Measurements from ENCODE around the gene NES.
"Not testable (repeated sequence)": the region's sequence is repeated elsewhere in the genome, so short reads cannot be mapped to it uniquely, and the experiment has no call there.

NES gene

DNA sequence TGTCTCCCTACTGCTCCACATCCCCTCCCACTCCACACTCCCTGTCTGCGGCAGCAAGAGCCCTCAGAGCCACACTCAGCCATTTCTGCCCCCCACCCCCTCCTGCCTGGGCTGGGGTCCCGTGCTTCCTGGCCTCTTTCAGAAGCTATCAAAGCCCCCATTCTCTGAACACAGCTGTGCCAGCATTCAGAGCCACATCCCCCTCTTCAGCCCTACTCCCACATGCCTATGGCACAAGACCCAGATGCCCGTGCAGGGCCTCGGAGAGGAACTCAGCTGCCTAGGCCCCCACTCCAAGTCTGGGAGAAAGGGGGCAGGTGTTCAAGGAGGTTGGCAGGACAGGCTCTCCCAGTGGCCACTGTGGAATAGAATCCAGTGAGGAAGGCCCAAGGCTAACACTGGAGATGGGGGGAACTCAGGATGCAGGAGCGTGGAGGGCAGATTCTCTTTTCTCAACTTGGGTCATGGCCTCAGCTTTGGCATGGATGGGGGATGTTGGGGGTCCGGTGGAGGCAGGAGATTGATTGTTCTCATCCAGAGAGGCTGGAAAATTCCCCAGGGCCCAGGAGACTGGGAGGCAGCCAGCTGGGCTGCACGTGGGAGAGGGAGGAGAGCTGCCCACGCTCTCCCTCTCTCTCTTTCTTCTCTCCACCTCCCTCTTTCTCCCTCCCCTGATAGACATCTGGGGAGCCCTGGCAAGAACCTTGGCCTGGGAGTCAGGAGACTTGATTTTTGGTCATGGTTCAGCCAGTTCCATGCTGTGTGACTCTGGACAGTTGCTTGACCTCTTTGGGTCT lies 38.8 kb downstream of the NES start:
- Histone ChIP-seq H3K27me3 (replicated peaks; ENCODE audit: control insufficient read depth, insufficient read depth, low read length, poor library complexity, severe bottlenecking) (peaks cover 50% of the 10 kb centered on the region), H3K4me3 (ENCODE audit: insufficient read depth, low read depth, low read length, poor library complexity, severe bottlenecking) (no peak overlapping the region), H3K4me1 (ENCODE audit: control insufficient read depth, insufficient read depth, low read length, poor library complexity, severe bottlenecking) (peaks cover 19% of the 10 kb centered on the region)

DNA sequence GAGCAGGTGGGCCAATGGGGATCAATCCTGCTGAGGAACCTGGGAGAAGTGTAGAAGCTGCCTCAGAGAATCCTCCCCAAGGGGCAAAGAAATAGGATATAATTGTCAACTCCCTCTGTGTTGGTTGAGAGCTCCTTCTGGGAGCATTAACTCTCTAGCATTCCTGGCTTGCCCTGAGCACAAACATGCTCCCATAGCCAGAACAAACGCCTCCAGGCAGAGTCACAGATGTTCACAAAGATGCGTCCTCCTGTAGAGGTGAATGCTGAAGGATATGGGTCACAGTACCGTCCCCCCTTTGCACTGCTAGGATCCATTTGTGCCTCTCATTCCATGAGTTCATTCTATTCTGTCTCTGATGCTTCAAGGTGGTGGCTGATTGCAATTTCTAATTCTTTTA lies 44.9 kb downstream of the NES start:
- H3K27ac ChIP-seq (ENCODE audit: insufficient read depth, low read length, poor library complexity, severe bottlenecking): no peak overlapping the region
- peaks cover 7% of the 10 kb centered on the region for H3K27me3 ChIP-seq (replicated peaks; ENCODE audit: control insufficient read depth, insufficient read depth, low read length, poor library complexity, severe bottlenecking)
- no peaks in the 10 kb centered on the region for H3K36me3 ChIP-seq (ENCODE audit: control insufficient read depth, insufficient read depth, low read length)
- no peak for DNase-seq
- no peaks in the 10 kb centered on the region for H3K4me1 ChIP-seq (ENCODE audit: control insufficient read depth, insufficient read depth, low read length, poor library complexity, severe bottlenecking)
- H3K9me3 ChIP-seq (ENCODE audit: control insufficient read depth, low read length): no peaks in the 10 kb centered on the region
- no peak overlapping the region for H3K4me3 ChIP-seq (ENCODE audit: insufficient read depth, low read depth, low read length, poor library complexity, severe bottlenecking)

More for the DNA sequence above, 38.8 kb downstream of the NES start:
- Histone ChIP-seq H3K36me3 (ENCODE audit: control insufficient read depth, insufficient read depth, low read length) (no peaks in the 10 kb centered on the region), H3K27ac (ENCODE audit: insufficient read depth, low read length, poor library complexity, severe bottlenecking) (no peak overlapping the region), H3K9me3 (ENCODE audit: control insufficient read depth, low read length) (no peaks in the 10 kb centered on the region)
- DNase-seq: no peak

DNA sequence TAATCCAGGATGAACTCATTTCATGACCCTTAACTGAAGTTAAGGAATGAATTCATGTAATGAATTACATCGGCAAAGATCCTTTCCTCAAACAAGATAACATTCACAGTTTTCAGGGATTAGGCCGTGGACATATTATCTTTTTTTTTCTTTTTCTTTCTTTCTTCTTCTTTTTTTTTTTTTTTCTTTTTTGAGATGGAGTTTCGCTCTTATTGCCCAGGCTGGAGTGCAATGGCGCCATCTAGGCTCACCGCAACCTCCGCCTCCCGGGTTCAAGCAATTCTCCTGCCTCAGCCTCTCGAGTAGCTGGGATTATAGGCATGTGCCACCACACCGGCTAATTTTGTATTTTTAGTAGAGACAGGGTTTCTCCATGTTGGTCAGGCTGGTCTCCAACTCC lies 46.1 kb downstream of the NES start:
- DNase-seq; H3K9me3 ChIP-seq (ENCODE audit: control insufficient read depth, low read length); H3K27ac ChIP-seq (ENCODE audit: insufficient read depth, low read length, poor library complexity, severe bottlenecking); H3K4me3 ChIP-seq (ENCODE audit: insufficient read depth, low read depth, low read length, poor library complexity, severe bottlenecking); H3K4me1 ChIP-seq (ENCODE audit: control insufficient read depth, insufficient read depth, low read length, poor library complexity, severe bottlenecking); H3K36me3 ChIP-seq (ENCODE audit: control insufficient read depth, insufficient read depth, low read length): not testable (repeated sequence)
- H3K27me3 ChIP-seq (replicated peaks; ENCODE audit: control insufficient read depth, insufficient read depth, low read length, poor library complexity, severe bottlenecking): peaks cover 12% of the 10 kb centered on the region

DNA sequence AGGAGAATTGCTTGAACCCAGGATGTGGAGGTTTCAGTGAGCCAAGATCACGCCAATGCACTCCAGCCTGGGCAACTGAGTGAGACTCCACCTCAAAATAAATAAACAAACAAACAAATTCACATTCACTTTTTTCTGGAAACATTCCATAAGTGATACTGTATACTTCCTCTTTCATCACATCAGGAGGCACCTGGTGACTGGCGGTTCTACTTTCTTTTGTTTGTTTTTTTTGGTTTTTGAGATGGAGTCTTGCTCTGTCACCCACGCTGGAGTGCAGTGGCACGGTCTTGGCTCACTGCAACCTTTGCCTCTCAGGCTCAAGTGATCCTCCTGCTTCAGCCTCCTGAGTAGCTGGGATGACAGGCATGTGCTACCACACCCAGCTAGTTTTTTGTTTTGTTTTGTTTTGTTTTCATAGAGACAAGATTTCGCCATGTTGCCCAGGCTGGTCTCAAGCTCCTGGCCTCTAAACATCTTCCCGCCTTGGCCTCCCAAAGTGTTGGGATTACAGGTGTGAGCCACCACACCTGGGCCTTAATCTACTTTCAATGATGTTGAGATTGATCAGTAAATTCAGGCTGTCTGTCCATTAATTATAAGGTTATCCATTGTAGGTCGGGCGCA lies 47.3 kb downstream of the NES start:
- Histone ChIP-seq H3K4me1 (ENCODE audit: control insufficient read depth, insufficient read depth, low read length, poor library complexity, severe bottlenecking) (peaks cover 11% of the 10 kb centered on the region), H3K27me3 (replicated peaks; ENCODE audit: control insufficient read depth, insufficient read depth, low read length, poor library complexity, severe bottlenecking) (peaks cover 18% of the 10 kb centered on the region), H3K4me3 (ENCODE audit: insufficient read depth, low read depth, low read length, poor library complexity, severe bottlenecking) (no peak overlapping the region), H3K9me3 (ENCODE audit: control insufficient read depth, low read length) (no peaks in the 10 kb centered on the region), H3K27ac (ENCODE audit: insufficient read depth, low read length, poor library complexity, severe bottlenecking) (no peak overlapping the region), H3K36me3 (ENCODE audit: control insufficient read depth, insufficient read depth, low read length) (no peaks in the 10 kb centered on the region)
- DNase-seq: no peak

DNA sequence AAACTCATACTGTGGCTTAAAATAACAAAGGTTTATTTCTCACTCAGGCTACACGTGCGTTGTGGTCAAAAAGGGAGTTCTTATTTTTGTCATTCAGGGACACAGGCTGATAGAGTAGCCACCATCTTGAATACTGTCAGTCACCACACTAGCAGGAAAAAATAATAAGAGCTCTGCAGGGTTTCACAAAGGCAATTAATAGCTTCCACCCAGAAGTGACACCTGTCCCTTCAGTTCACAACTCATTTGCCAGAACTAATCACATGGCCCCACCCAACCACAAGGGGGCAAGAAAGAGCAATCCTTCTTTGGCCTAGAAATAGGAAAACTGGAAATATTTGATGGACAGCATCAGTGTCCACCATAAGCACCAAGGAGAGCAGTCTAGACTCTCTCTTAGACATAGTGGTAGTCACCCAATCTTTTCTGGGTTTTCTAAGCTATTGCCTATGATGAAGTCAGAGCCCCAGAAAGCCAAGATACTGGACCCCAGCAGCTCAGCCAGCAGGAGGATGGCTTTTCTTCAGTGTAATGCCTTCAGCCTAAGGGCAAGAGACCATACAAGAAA lies 49.8 kb downstream of the NES start:
- Histone ChIP-seq H3K27ac (ENCODE audit: insufficient read depth, low read length, poor library complexity, severe bottlenecking) (no peak overlapping the region), H3K27me3 (replicated peaks; ENCODE audit: control insufficient read depth, insufficient read depth, low read length, poor library complexity, severe bottlenecking) (peaks cover 36% of the 10 kb centered on the region), H3K9me3 (ENCODE audit: control insufficient read depth, low read length) (no peaks in the 10 kb centered on the region), H3K36me3 (ENCODE audit: control insufficient read depth, insufficient read depth, low read length) (no peaks in the 10 kb centered on the region), H3K4me3 (ENCODE audit: insufficient read depth, low read depth, low read length, poor library complexity, severe bottlenecking) (no peak overlapping the region), H3K4me1 (ENCODE audit: control insufficient read depth, insufficient read depth, low read length, poor library complexity, severe bottlenecking) (peaks cover 23% of the 10 kb centered on the region)
- DNase-seq: peak in 1 of 3 donors; percentile 23

DNA sequence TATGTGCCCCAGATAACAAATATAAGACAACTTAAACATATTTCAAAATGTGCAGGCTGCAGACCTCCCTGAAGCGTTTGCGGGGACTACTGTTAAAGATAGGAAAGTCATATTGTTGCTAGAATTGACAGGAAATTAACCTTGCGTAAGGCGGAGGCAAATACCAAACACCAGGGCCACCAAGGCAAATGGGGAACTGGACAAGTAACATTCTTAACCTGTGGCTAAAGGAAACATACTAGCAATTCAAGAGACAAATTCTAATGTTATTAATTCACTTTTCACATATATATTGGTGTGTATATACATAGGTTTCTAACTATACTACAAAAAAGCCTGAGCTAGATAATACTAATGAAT lies 51.1 kb downstream of the NES start:
- DNase-seq: no peak
- Histone ChIP-seq H3K4me3 (ENCODE audit: insufficient read depth, low read depth, low read length, poor library complexity, severe bottlenecking) (no peak overlapping the region), H3K9me3 (ENCODE audit: control insufficient read depth, low read length) (no peaks in the 10 kb centered on the region), H3K36me3 (ENCODE audit: control insufficient read depth, insufficient read depth, low read length) (no peaks in the 10 kb centered on the region), H3K27ac (ENCODE audit: insufficient read depth, low read length, poor library complexity, severe bottlenecking) (no peak overlapping the region), H3K4me1 (ENCODE audit: control insufficient read depth, insufficient read depth, low read length, poor library complexity, severe bottlenecking) (peaks cover 23% of the 10 kb centered on the region), H3K27me3 (replicated peaks; ENCODE audit: control insufficient read depth, insufficient read depth, low read length, poor library complexity, severe bottlenecking) (peaks cover 36% of the 10 kb centered on the region)

DNA sequence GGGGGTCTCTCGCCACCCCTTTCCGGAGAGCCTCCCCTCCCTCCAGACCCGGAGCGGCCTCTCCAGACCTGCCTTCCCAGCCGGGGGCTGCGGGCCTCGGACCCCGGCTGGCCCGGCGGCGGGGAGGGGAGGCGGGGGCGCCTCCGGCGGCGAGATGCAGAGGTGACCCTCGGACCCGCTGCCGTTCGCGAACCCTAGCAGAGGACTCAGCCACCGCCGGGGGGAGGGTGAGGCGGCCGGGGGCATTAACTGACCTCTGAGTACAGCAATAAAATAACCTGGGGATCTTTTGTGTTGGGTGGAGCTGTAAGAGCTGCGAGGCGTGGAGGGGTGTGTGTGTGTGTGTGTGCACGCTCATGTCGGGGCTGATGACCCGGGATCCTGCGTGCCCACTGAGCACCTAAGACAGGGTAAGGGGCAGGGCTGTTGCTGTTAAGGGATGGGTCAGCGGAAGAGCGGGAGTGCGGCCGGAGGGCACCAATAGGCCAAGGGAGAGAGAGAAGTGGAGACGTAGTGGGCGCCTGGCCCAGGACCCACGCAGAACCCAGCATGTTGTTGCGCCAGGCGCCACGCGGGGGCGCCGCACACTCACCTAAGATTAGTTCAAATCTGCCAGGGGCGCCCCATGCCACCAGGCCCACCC lies 51.6 kb downstream of the NES start:
- H3K27ac ChIP-seq (ENCODE audit: insufficient read depth, low read length, poor library complexity, severe bottlenecking): no peak overlapping the region
- H3K9me3 ChIP-seq (ENCODE audit: control insufficient read depth, low read length): no peaks in the 10 kb centered on the region
- peak overlapping the region; percentile 51 for H3K4me3 ChIP-seq (ENCODE audit: insufficient read depth, low read depth, low read length, poor library complexity, severe bottlenecking)
- peaks cover 23% of the 10 kb centered on the region for H3K4me1 ChIP-seq (ENCODE audit: control insufficient read depth, insufficient read depth, low read length, poor library complexity, severe bottlenecking)
- no peaks in the 10 kb centered on the region for H3K36me3 ChIP-seq (ENCODE audit: control insufficient read depth, insufficient read depth, low read length)
- peaks cover 36% of the 10 kb centered on the region for H3K27me3 ChIP-seq (replicated peaks; ENCODE audit: control insufficient read depth, insufficient read depth, low read length, poor library complexity, severe bottlenecking)
- DNase-seq: peak; percentile 25 to 45 (median 39)

DNA sequence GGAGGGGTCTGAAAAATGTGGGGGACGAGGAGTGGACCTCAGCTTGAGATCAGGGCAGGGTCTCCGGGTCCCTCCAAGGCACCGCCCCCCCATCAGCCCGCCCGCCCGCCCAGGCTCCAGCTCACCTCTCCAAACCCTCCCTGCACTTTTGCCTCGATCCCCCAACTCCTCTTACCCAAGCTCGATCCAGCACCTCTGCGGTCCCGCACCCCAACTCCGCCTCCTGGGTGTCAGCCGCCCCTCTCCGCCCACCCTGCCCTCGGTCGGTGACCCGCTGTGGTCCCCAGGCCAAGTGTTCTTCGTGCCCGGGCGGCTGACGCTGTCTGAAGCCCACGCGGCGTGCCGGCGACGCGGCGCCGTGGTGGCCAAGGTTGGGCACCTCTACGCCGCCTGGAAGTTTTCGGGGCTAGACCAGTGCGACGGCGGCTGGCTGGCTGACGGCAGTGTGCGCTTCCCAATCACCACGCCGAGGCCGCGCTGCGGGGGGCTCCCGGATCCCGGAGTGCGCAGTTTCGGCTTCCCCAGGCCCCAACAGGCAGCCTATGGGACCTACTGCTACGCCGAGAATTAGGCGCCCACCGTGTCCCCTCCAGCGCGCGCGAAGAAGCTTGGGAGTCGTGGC lies 52.3 kb downstream of the NES start:
- H3K27me3 ChIP-seq (replicated peaks; ENCODE audit: control insufficient read depth, insufficient read depth, low read length, poor library complexity, severe bottlenecking): peaks cover 36% of the 10 kb centered on the region
- H3K9me3 ChIP-seq (ENCODE audit: control insufficient read depth, low read length): no peaks in the 10 kb centered on the region
- H3K4me3 ChIP-seq (ENCODE audit: insufficient read depth, low read depth, low read length, poor library complexity, severe bottlenecking): peak overlapping the region; percentile 57
- H3K36me3 ChIP-seq (ENCODE audit: control insufficient read depth, insufficient read depth, low read length): no peaks in the 10 kb centered on the region
- H3K27ac ChIP-seq (ENCODE audit: insufficient read depth, low read length, poor library complexity, severe bottlenecking): no peak overlapping the region
- H3K4me1 ChIP-seq (ENCODE audit: control insufficient read depth, insufficient read depth, low read length, poor library complexity, severe bottlenecking): peaks cover 23% of the 10 kb centered on the region
- no peak for DNase-seq

DNA sequence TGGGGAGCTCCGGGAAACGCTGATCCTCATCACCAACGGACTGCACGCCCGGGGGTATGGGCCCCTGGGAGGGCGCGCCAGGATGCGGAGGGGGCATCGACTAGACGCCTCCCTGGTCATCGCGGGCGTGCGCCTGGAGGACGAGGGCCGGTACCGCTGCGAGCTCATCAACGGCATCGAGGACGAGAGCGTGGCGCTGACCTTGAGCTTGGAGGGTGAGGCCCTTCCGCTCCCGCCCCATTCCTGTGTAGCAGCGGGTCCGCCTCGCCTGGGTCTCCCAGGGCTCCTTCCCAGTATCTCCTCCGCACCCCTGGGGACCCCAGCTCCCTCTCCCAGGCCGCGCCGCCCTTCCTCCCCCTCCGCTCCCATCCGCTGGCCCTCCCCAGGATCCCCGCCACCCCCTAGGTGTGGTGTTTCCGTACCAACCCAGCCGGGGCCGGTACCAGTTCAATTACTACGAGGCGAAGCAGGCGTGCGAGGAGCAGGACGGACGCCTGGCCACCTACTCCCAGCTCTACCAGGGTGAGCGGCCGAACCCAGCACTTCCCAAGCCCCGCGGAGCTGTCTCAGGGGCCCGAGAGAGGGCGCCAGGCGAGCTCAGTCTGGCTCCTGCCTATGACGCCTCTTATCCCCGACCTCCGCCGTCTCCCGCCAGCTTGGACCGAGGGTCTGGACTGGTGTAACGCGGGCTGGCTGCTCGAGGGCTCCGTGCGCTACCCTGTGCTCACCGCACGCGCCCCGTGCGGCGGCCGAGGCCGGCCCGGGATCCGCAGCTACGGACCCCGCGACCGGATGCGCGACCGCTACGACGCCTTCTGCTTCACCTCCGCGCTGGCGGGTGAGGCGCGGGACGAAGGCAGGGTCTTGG lies 53.0 kb downstream of the NES start:
- Histone ChIP-seq H3K4me3 (ENCODE audit: insufficient read depth, low read depth, low read length, poor library complexity, severe bottlenecking) (peak overlapping the region; percentile 57), H3K4me1 (ENCODE audit: control insufficient read depth, insufficient read depth, low read length, poor library complexity, severe bottlenecking) (peaks cover 23% of the 10 kb centered on the region), H3K27me3 (replicated peaks; ENCODE audit: control insufficient read depth, insufficient read depth, low read length, poor library complexity, severe bottlenecking) (peaks cover 38% of the 10 kb centered on the region), H3K27ac (ENCODE audit: insufficient read depth, low read length, poor library complexity, severe bottlenecking) (no peak overlapping the region), H3K9me3 (ENCODE audit: control insufficient read depth, low read length) (no peaks in the 10 kb centered on the region), H3K36me3 (ENCODE audit: control insufficient read depth, insufficient read depth, low read length) (no peaks in the 10 kb centered on the region)
- DNase-seq: no peak
